RWPE2 (cell line): ENCODE results near the gene SLC40A1.

Experiments used
- ATAC-seq: fragments of 200-7000 bp; cut with Tn5 transposase; 3 replicates; pipeline ENCODE4 v1.9.1; 2021; ENCODE audit warnings: low read depth
- DNase-seq: peaks from one replicate; pipeline ENCODE4 v3.0.0-alpha.2; 2020; ENCODE audit warnings: low spot score
- H3K27ac ChIP-seq: fragments of 450-650 bp; 2 replicates; pipeline ENCODE4 v1.5.1; 2017; ENCODE audit warnings: mild to moderate bottlenecking; ENCODE audit not compliant: poor library complexity, severe bottlenecking
- H3K27me3 ChIP-seq: fragments of 250-450 bp; sonication (Bioruptor Pico); 2 replicates; pipeline ENCODE4 v1.5.1; 2021; ENCODE audit warnings: mild to moderate bottlenecking, moderate library complexity; ENCODE audit not compliant: insufficient read depth, poor library complexity, severe bottlenecking
- H3K36me3 ChIP-seq: fragments of 250-450 bp; sonication (Bioruptor Pico); 2 replicates; pipeline ENCODE4 v1.5.1; 2020; ENCODE audit warnings: low read depth, mild to moderate bottlenecking, moderate library complexity
- H3K4me1 ChIP-seq: fragments of 250-450 bp; sonication (Bioruptor Pico); 2 replicates; pipeline ENCODE4 v1.5.1; 2021; ENCODE audit warnings: mild to moderate bottlenecking, moderate library complexity; ENCODE audit not compliant: insufficient read depth, poor library complexity, severe bottlenecking
- H3K4me3 ChIP-seq: fragments of 250-450 bp; sonication (Bioruptor Pico); 2 replicates; pipeline ENCODE4 v1.5.1; 2021; ENCODE audit warnings: mild to moderate bottlenecking, moderate library complexity; ENCODE audit not compliant: severe bottlenecking
- H3K9me3 ChIP-seq: fragments of 250-450 bp; sonication (Bioruptor Pico); 2 replicates; pipeline ENCODE4 v1.5.1; 2021; ENCODE audit warnings: mild to moderate bottlenecking, moderate library complexity; ENCODE audit not compliant: severe bottlenecking
- CTCF ChIP-seq: fragments of 450-650 bp; IDR thresholded peaks from one replicate; pipeline ENCODE4 v1.5.1; 2017; ENCODE audit warnings: mild to moderate bottlenecking, moderate library complexity; ENCODE audit not compliant: poor library complexity, severe bottlenecking

SLC40A1 gene

GRCh38 chr2:189580658-189581353 lies at the start of gene SLC40A1:
Gene SLC40A1 (minus strand): TSS chr2:189580786. CDS start chr2:189580460, 326 bp downstream.
- H3K36me3 ChIP-seq, result no peaks in the 10 kb centered on the region
- H3K9me3 ChIP-seq, result no peaks in the 10 kb centered on the region
- peak within 1 kb of the TSS; percentile 35 for H3K4me3 ChIP-seq
- no peak within 1 kb of the TSS for H3K27ac ChIP-seq
- H3K27me3 ChIP-seq, result peaks cover 57% of the 10 kb centered on the region
- H3K4me1 ChIP-seq, result no peaks in the 10 kb centered on the region
- ATAC-seq (peak; percentile 79), DNase-seq (no peak)
- TF ChIP-seq CTCF, result no peak

GRCh38 chr2:189629531-189630453 lies 49.2 kb upstream of the SLC40A1 start:
- no peaks in the 10 kb centered on the region for H3K27me3 ChIP-seq
- no peak for ATAC-seq
- no peak overlapping the region for H3K4me3 ChIP-seq
- no peaks in the 10 kb centered on the region for H3K9me3 ChIP-seq
- no peak for TF ChIP-seq CTCF
- H3K27ac ChIP-seq, result no peak overlapping the region
- H3K4me1 ChIP-seq, result no peaks in the 10 kb centered on the region
- DNase-seq, result no peak
- H3K36me3 ChIP-seq, result no peaks in the 10 kb centered on the region

GRCh38 chr2:189628817-189629530 lies 48.4 kb upstream of the SLC40A1 start:
- TF ChIP-seq CTCF, result no peak
- H3K4me3 ChIP-seq, result no peak overlapping the region
- ATAC-seq (no peak), DNase-seq (no peak)
- no peaks in the 10 kb centered on the region for H3K27me3 ChIP-seq
- H3K27ac ChIP-seq, result no peak overlapping the region
- H3K36me3 ChIP-seq, result no peaks in the 10 kb centered on the region
- no peaks in the 10 kb centered on the region for H3K9me3 ChIP-seq
- H3K4me1 ChIP-seq, result no peaks in the 10 kb centered on the region

- no peaks in the 10 kb centered on the region for H3K9me3 ChIP-seq
- no peak overlapping the region for H3K27ac ChIP-seq
- no peak overlapping the region for H3K4me3 ChIP-seq
- no peaks in the 10 kb centered on the region for H3K4me1 ChIP-seq
- no peaks in the 10 kb centered on the region for H3K36me3 ChIP-seq
- DNase-seq (no peak), ATAC-seq (no peak)
- no peak for TF ChIP-seq CTCF
- no peaks in the 10 kb centered on the region for H3K27me3 ChIP-seq
Measured at GRCh38 chr2:189627789-189628188, 47.2 kb upstream of the SLC40A1 start.
